ENCODE data around the gene INPP5D.

DNA sequence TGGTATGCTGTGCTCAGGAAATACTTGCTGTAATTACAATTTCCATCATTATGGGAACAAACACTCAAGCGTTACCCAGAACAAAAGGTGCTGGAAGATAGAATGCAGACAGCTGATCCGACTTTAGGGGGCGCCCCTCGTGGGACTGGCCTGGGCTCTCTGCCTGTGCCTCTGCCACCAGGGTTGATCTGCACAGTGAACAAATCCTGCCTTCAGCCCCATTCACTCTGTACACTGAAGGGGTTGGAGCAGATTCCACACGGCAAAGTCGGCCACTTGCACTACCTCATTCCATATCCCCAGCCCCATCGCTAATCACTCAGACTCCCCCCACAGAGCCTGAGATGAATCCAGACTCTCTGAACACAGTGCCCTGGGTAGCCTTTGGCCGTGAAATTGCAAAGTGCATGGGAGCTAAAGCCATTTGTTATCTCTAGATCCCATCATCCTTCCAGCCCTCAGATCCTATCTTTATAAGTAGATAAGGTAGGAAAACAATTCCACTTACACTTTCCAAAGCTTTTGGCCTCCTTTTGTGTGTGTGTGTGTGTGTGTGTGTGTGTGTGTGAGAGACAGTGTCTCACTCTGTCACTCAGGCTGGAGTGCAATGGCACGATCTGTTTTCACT lies 69.3 kb downstream of the INPP5D start:
- TF ChIP-seq, protein P1, sequence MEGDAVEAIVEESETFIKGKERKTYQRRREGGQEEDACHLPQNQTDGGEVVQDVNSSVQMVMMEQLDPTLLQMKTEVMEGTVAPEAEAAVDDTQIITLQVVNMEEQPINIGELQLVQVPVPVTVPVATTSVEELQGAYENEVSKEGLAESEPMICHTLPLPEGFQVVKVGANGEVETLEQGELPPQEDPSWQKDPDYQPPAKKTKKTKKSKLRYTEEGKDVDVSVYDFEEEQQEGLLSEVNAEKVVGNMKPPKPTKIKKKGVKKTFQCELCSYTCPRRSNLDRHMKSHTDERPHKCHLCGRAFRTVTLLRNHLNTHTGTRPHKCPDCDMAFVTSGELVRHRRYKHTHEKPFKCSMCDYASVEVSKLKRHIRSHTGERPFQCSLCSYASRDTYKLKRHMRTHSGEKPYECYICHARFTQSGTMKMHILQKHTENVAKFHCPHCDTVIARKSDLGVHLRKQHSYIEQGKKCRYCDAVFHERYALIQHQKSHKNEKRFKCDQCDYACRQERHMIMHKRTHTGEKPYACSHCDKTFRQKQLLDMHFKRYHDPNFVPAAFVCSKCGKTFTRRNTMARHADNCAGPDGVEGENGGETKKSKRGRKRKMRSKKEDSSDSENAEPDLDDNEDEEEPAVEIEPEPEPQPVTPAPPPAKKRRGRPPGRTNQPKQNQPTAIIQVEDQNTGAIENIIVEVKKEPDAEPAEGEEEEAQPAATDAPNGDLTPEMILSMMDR (IDR thresholded peaks at IDR 0.05) = no peak
- no peak for TF ChIP-seq EP300 (IDR thresholded peaks at IDR 0.05)

All from stomach (tissue), 4 donors.